22Rv1 (cell line): ENCODE data around the gene COL1A1.

ENCODE experiments used
- CTCF ChIP-seq: fragments of 450-650 bp; IDR thresholded peaks from 2 replicates; pipeline ENCODE4 v1.5.1; 2017; ENCODE audit warnings: mild to moderate bottlenecking
- ZFX ChIP-seq: fragments of 450-650 bp; IDR thresholded peaks from 2 replicates; pipeline ENCODE4 v1.6.1; 2017; ENCODE audit warnings: antibody characterized with exemption, borderline replicate concordance

- TF ChIP-seq CTCF (no peak), ZFX (no peak)
Measured at GRCh38 chr17:50139185-50139783, 62.1 kb downstream of the COL1A1 start.
